ENCODE data around the gene GBP1. TPM values are rescaled to one million over a fixed set of nuclear protein-coding genes. Genes with fewer than 3 reads are reported as not detected.
A peak's percentile ranks its signal among the peaks of the same experiment; 100 is the strongest.

The GBP1 gene, protein sequence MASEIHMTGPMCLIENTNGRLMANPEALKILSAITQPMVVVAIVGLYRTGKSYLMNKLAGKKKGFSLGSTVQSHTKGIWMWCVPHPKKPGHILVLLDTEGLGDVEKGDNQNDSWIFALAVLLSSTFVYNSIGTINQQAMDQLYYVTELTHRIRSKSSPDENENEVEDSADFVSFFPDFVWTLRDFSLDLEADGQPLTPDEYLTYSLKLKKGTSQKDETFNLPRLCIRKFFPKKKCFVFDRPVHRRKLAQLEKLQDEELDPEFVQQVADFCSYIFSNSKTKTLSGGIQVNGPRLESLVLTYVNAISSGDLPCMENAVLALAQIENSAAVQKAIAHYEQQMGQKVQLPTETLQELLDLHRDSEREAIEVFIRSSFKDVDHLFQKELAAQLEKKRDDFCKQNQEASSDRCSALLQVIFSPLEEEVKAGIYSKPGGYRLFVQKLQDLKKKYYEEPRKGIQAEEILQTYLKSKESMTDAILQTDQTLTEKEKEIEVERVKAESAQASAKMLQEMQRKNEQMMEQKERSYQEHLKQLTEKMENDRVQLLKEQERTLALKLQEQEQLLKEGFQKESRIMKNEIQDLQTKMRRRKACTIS
- 1.1 and 1.8 TPM in 2 replicates for polyA plus RNA-seq (2013)

DNA sequence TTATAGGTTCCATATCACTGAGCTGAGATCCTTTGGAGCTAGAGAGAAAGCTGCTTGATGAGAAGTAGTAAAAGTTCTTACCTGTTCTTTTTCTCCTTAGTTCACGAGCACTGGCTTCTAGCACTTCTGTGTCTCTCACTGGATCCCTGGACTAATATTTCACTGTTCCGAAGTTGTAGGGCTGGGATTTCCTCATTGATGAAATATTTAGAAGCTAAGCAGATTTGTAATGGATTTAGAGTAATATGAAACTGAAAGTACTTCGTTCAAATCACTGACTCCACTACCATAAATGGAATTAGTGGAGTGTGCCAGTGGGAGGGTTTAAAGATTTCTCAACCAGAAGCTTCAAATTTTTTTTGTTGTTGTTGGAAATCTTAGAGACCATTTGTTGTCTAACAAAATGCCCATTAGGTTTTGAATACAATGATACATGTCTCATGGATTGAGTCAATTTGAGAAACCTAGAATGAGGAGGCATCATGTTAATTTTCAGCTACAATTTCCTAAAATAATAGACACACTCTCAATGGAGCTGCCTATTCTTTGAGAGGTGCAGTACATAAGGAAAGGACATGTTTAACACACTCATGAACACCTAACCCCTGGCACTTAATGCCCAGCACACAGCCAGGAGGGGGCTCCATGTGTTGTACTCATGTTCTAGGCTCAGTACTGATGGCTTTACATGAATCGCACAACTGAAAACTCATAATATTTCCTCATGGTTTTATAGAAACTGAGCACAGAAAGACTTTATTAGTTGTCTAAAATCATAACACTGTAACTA, at the start of gene GBP1:
Gene GBP1, minus strand, starts transcription at position 130 of the 790 bp plus-strand sequence. CDS start 1,974 bp downstream, outside the sequence.
- Histone ChIP-seq H4K12ac (ENCODE audit: low read depth, low read length) (no peak within 1 kb of the TSS), H3K4me2 (ENCODE audit: low read length) (no peak within 1 kb of the TSS), H3K23ac (ENCODE audit: low read length) (no peak within 1 kb of the TSS), H3K9me3 (ENCODE audit: insufficient read depth, low read depth, low read length) (no peaks in the 10 kb centered on the region), H3K36me3 (ENCODE audit: control insufficient read depth in 1 of 2, insufficient read depth in 2 of 2, low read length in 2 of 2) (no peaks in the 10 kb centered on the region), H4K91ac (ENCODE audit: low read depth, low read length) (no peak within 1 kb of the TSS), H3K4ac (ENCODE audit: low read depth, low read length) (no peak within 1 kb of the TSS), H2BK120ac (ENCODE audit: insufficient read depth, low read length, poor library complexity) (no peak within 1 kb of the TSS), H3K18ac (ENCODE audit: low read length) (no peak within 1 kb of the TSS), H3K79me1 (ENCODE audit: low read length) (no peaks in the 10 kb centered on the region), H3K27ac (ENCODE audit: low read depth, low read length) (no peak within 1 kb of the TSS), H2AFZ (ENCODE audit: insufficient read depth, low read length, poor library complexity) (no peak within 1 kb of the TSS), H2BK12ac (ENCODE audit: low read length) (no peak within 1 kb of the TSS), H3K14ac (ENCODE audit: low read length) (no peak within 1 kb of the TSS), H3K4me1 (ENCODE audit: control insufficient read depth in 1 of 2, insufficient read depth in 2 of 2, low read length in 2 of 2) (no peaks in the 10 kb centered on the region), H3K9ac (ENCODE audit: low read length) (no peak within 1 kb of the TSS), H2AK5ac (ENCODE audit: low read length) (no peak within 1 kb of the TSS), H3K4me3 (ENCODE audit: low read depth, low read length) (no peak within 1 kb of the TSS), H2BK5ac (ENCODE audit: low read depth, low read length, poor library complexity) (no peak within 1 kb of the TSS), H4K8ac (ENCODE audit: low read depth, low read length) (no peak within 1 kb of the TSS), H3K27me3 (ENCODE audit: insufficient read depth, low read length) (no peaks in the 10 kb centered on the region), H3K79me2 (ENCODE audit: control insufficient read depth, insufficient read depth, low read length, poor library complexity) (no peaks in the 10 kb centered on the region)
- no CpG with 5 or more reads among the region's 4 CpGs for WGBS (ENCODE audit: extremely low coverage, insufficient coverage, insufficient read length)
- DNase-seq: peak; percentile 44 to 87

DNA sequence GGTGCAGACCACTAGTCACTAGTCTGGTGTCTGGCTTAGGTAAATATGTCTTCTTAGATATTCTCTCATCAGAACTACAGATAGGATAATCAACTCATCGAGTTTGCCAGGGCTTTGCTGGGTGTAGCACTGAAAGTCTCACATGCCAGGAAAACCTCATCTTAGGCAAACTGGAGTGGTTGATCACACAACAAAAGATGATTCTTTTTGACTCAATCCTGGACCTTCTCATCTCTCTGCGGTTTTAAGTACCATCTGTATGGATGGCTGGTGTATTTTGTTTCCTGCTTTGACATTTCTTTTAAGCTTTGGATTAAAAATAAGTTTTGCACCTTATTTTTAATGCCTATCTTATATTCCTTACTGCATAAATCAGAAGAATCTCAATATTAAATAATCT, 49.7 kb upstream of the GBP1 start:
- Histone ChIP-seq H3K79me1 (ENCODE audit: low read length) (no peaks in the 10 kb centered on the region), H3K9me3 (ENCODE audit: insufficient read depth, low read depth, low read length) (no peaks in the 10 kb centered on the region), H2AK5ac (ENCODE audit: low read length) (no peak overlapping the region), H2BK12ac (ENCODE audit: low read length) (no peak overlapping the region), H3K27ac (ENCODE audit: low read depth, low read length) (no peak overlapping the region), H3K9ac (ENCODE audit: low read length) (no peak overlapping the region), H3K14ac (ENCODE audit: low read length) (no peak overlapping the region), H2BK120ac (ENCODE audit: insufficient read depth, low read length, poor library complexity) (no peak overlapping the region), H3K23ac (ENCODE audit: low read length) (no peak overlapping the region), H2AFZ (ENCODE audit: insufficient read depth, low read length, poor library complexity) (no peak overlapping the region), H4K8ac (ENCODE audit: low read depth, low read length) (no peak overlapping the region), H4K12ac (ENCODE audit: low read depth, low read length) (no peak overlapping the region), H3K36me3 (ENCODE audit: control insufficient read depth in 1 of 2, insufficient read depth in 2 of 2, low read length in 2 of 2) (no peaks in the 10 kb centered on the region), H3K79me2 (ENCODE audit: control insufficient read depth, insufficient read depth, low read length, poor library complexity) (no peaks in the 10 kb centered on the region), H3K4me2 (ENCODE audit: low read length) (no peak overlapping the region), H3K4me3 (ENCODE audit: low read depth, low read length) (no peak overlapping the region), H3K4ac (ENCODE audit: low read depth, low read length) (no peak overlapping the region), H3K4me1 (ENCODE audit: control insufficient read depth in 1 of 2, insufficient read depth in 2 of 2, low read length in 2 of 2) (no peaks in the 10 kb centered on the region), H3K27me3 (ENCODE audit: insufficient read depth, low read length) (no peaks in the 10 kb centered on the region), H2BK5ac (ENCODE audit: low read depth, low read length, poor library complexity) (no peak overlapping the region), H4K91ac (ENCODE audit: low read depth, low read length) (no peak overlapping the region), H3K18ac (ENCODE audit: low read length) (no peak overlapping the region)
- no CpG with 5 or more reads among the region's 2 CpGs for WGBS (ENCODE audit: extremely low coverage, insufficient coverage, insufficient read length)
- DNase-seq: no peak

DNA sequence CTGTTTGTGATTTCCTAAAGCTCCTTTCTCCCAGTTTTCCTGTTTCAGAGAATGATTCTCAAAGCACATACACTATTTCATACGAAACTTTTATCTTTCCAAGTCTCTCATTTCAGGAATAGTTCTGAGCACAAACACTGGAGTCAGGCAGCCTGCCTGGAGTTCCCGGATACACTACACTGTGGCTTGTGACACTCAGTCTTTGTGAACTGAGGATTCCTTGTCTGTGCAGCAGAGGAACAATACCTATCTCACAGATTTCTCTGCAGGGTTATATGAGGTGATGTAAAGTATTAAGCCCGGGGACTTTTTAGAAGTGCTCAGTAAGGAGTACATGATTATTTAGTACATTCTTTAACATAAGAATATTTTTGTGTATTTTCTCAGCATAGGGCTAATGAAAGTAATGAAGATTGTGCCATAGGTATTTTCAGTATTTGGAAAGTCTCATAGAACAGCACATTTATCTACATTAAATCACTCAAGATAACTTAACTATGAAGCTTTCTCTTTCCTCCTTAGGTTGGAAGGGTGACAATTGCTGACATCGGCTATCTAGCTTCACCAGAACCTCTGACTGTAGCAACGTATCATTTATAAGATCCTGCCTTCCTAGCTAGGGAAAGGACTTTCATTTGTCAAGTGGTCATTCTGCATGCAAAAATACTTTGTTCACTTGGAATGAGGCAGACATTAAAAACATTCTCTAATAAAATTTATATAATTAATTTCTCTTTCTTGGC, 48.0 kb upstream of the GBP1 start:
- no peak overlapping the region for H2AFZ ChIP-seq (ENCODE audit: insufficient read depth, low read length, poor library complexity)
- no peaks in the 10 kb centered on the region for H3K79me1 ChIP-seq (ENCODE audit: low read length)
- no peaks in the 10 kb centered on the region for H3K27me3 ChIP-seq (ENCODE audit: insufficient read depth, low read length)
- H4K12ac ChIP-seq (ENCODE audit: low read depth, low read length): no peak overlapping the region
- no peak overlapping the region for H3K14ac ChIP-seq (ENCODE audit: low read length)
- no peak overlapping the region for H4K8ac ChIP-seq (ENCODE audit: low read depth, low read length)
- WGBS (ENCODE audit: extremely low coverage, insufficient coverage, insufficient read length): no CpG with 5 or more reads among the region's 5 CpGs
- no peak overlapping the region for H3K27ac ChIP-seq (ENCODE audit: low read depth, low read length)
- no peak overlapping the region for H2BK5ac ChIP-seq (ENCODE audit: low read depth, low read length, poor library complexity)
- H3K4me1 ChIP-seq (ENCODE audit: control insufficient read depth in 1 of 2, insufficient read depth in 2 of 2, low read length in 2 of 2): no peaks in the 10 kb centered on the region
- no peak overlapping the region for H3K9ac ChIP-seq (ENCODE audit: low read length)
- no peak overlapping the region for H4K91ac ChIP-seq (ENCODE audit: low read depth, low read length)
- H3K4me3 ChIP-seq (ENCODE audit: low read depth, low read length): no peak overlapping the region
- no peak overlapping the region for H2AK5ac ChIP-seq (ENCODE audit: low read length)
- no peaks in the 10 kb centered on the region for H3K36me3 ChIP-seq (ENCODE audit: control insufficient read depth in 1 of 2, insufficient read depth in 2 of 2, low read length in 2 of 2)
- no peaks in the 10 kb centered on the region for H3K79me2 ChIP-seq (ENCODE audit: control insufficient read depth, insufficient read depth, low read length, poor library complexity)
- no peak overlapping the region for H3K18ac ChIP-seq (ENCODE audit: low read length)
- peak; percentile 64 to 82 for DNase-seq
- H2BK120ac ChIP-seq (ENCODE audit: insufficient read depth, low read length, poor library complexity): no peak overlapping the region
- H3K9me3 ChIP-seq (ENCODE audit: insufficient read depth, low read depth, low read length): no peaks in the 10 kb centered on the region
- H3K4me2 ChIP-seq (ENCODE audit: low read length): no peak overlapping the region
- H2BK12ac ChIP-seq (ENCODE audit: low read length): no peak overlapping the region
- H3K23ac ChIP-seq (ENCODE audit: low read length): no peak overlapping the region
- no peak overlapping the region for H3K4ac ChIP-seq (ENCODE audit: low read depth, low read length)

DNA sequence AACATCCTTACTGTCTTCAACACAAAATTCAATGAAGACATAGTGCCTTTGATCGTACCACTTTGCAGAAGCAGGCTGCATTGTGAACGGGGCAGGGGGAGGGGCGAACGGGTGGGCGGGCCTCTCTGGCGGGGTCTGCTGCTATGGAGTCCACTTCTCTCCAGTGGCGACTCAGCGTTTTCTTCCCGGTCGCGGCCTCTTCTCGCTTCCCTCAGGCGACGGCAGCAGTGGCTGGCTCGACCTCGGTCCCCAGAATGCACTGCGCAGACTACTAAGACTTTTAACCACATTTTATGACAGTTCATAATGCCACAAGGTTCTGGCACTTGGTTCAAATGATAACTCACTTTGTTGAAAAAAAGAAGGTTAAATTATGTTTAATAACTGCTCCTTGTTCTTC, 39.7 kb upstream of the GBP1 start:
- no peak overlapping the region for H3K9ac ChIP-seq (ENCODE audit: low read length)
- H3K9me3 ChIP-seq (ENCODE audit: insufficient read depth, low read depth, low read length): peaks cover 2% of the 10 kb centered on the region
- no peak overlapping the region for H3K4me3 ChIP-seq (ENCODE audit: low read depth, low read length)
- no CpG with 5 or more reads among the region's 17 CpGs for WGBS (ENCODE audit: extremely low coverage, insufficient coverage, insufficient read length)
- no peaks in the 10 kb centered on the region for H3K27me3 ChIP-seq (ENCODE audit: insufficient read depth, low read length)
- H2BK12ac ChIP-seq (ENCODE audit: low read length): no peak overlapping the region
- no peak overlapping the region for H3K4ac ChIP-seq (ENCODE audit: low read depth, low read length)
- H3K23ac ChIP-seq (ENCODE audit: low read length): no peak overlapping the region
- H3K27ac ChIP-seq (ENCODE audit: low read depth, low read length): no peak overlapping the region
- no peak overlapping the region for H4K8ac ChIP-seq (ENCODE audit: low read depth, low read length)
- no peak overlapping the region for H3K14ac ChIP-seq (ENCODE audit: low read length)
- DNase-seq: peak; percentile 26 to 35
- H3K4me2 ChIP-seq (ENCODE audit: low read length): no peak overlapping the region
- H4K91ac ChIP-seq (ENCODE audit: low read depth, low read length): no peak overlapping the region
- H2BK120ac ChIP-seq (ENCODE audit: insufficient read depth, low read length, poor library complexity): no peak overlapping the region
- no peaks in the 10 kb centered on the region for H3K36me3 ChIP-seq (ENCODE audit: control insufficient read depth in 1 of 2, insufficient read depth in 2 of 2, low read length in 2 of 2)
- H3K79me2 ChIP-seq (ENCODE audit: control insufficient read depth, insufficient read depth, low read length, poor library complexity): no peaks in the 10 kb centered on the region
- no peak overlapping the region for H2AFZ ChIP-seq (ENCODE audit: insufficient read depth, low read length, poor library complexity)
- no peak overlapping the region for H2BK5ac ChIP-seq (ENCODE audit: low read depth, low read length, poor library complexity)
- H3K18ac ChIP-seq (ENCODE audit: low read length): no peak overlapping the region
- H3K4me1 ChIP-seq (ENCODE audit: control insufficient read depth in 1 of 2, insufficient read depth in 2 of 2, low read length in 2 of 2): no peaks in the 10 kb centered on the region
- H3K79me1 ChIP-seq (ENCODE audit: low read length): no peaks in the 10 kb centered on the region
- H4K12ac ChIP-seq (ENCODE audit: low read depth, low read length): no peak overlapping the region
- no peak overlapping the region for H2AK5ac ChIP-seq (ENCODE audit: low read length)
